Vagina (tissue), 2 donors: ENCODE measurements around the gene AKAP13.

Experiments used
- CTCF ChIP-seq, 3 experiments: fragments of 450-650 bp in 2 of 3; fragments of 200-600 bp in 1 of 3; sonication (generic) in 1 of 3; IDR thresholded peaks; one replicate each; pipeline ENCODE4 v1.5.1; 2017 to 2019; ENCODE audit warnings: antibody characterized with exemption in 3 of 3, mild to moderate bottlenecking in 2 of 3, moderate library complexity in 2 of 3
- POLR2A ChIP-seq, 2 donors: fragments of 450-650 bp; IDR thresholded peaks; one replicate each; pipeline ENCODE4 v1.6.1; 2017; ENCODE audit warnings: antibody characterized with exemption in 2 of 2, mild to moderate bottlenecking in 2 of 2, moderate library complexity in 2 of 2
- POLR2AphosphoS5 ChIP-seq, 2 donors: sonication (generic); formaldehyde crosslinking; IDR thresholded peaks; one replicate each; pipeline ENCODE4 v1.9.0; 2017; ENCODE audit warnings: antibody characterized with exemption in 2 of 2, mild to moderate bottlenecking in 2 of 2, low read depth in 1 of 2; ENCODE audit not compliant: insufficient read depth in 1 of 2

GRCh38 chr15:85394554-85395333 is 14.3 kb downstream of the AKAP13 start:
- TF ChIP-seq CTCF (IDR thresholded peaks at IDR 0.05) = no peak
- TF ChIP-seq POLR2A (IDR thresholded peaks at IDR 0.05) = no peak
- no peak for TF ChIP-seq POLR2AphosphoS5 (IDR thresholded peaks at IDR 0.05; ENCODE audit: insufficient read depth in 1 of 2, low read depth in 1 of 2)
